ENCODE results near the gene PTGER1. TPM values are rescaled to one million over a fixed set of nuclear protein-coding genes. Genes with fewer than 3 reads are reported as not detected.
"Not testable (repeated sequence)": the region's sequence is repeated elsewhere in the genome, so short reads cannot be mapped to it uniquely, and the experiment has no call there.

PTGER1 gene
- total and polyA plus RNA-seq, 2 experiments from 2014 or later, result 0.57 TPM; not detected in 1

DNA sequence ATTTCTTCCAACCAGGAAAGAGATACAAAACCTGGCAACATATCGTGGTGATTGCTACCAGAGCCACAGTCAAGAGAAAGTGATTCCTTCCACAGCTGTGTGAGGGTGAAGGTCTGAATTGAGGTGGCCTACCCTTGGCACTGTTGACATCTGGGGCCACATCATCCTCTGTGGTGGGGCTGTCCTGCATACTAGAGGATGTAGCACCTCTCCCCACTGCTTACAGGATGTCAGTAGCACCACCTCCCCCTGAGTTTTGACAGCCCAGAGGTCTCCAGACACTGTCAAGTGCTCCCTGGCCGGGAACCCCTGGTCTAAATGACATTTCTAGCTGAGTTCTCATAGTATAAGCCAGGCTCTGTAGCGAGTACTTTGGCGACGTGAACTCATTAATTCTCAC is 15.5 kb downstream of the PTGER1 start:
- peaks cover 3% of the 10 kb centered on the region for H3K27me3 Mint-ChIP-seq (ENCODE audit: insufficient read depth, low read depth, poor library complexity)
- H3K79me2 ChIP-seq (replicated peaks; ENCODE audit: insufficient read depth), result no peaks in the 10 kb centered on the region
- no peaks in the 10 kb centered on the region for H3K4me1 Mint-ChIP-seq
- no peak overlapping the region for H2AFZ ChIP-seq
- H3K9me2 ChIP-seq (ENCODE audit: insufficient read depth), result no peaks in the 10 kb centered on the region
- H3K9me3 Mint-ChIP-seq, result no peaks in the 10 kb centered on the region
- H3K4me2 ChIP-seq, result no peak overlapping the region
- H3K4me1 ChIP-seq (ENCODE audit: insufficient read depth), result no peaks in the 10 kb centered on the region
- peaks cover 30% of the 10 kb centered on the region for H3K36me3 Mint-ChIP-seq (ENCODE audit: low read depth)
- H3K27ac ChIP-seq (ENCODE audit: low read depth), result no peak overlapping the region
- H3K27ac Mint-ChIP-seq, result no peak overlapping the region
- H3F3A ChIP-seq (replicated peaks; ENCODE audit: low read depth), result no peaks in the 10 kb centered on the region
- DNase-seq (ENCODE audit: low spot score) (no peak), ATAC-seq (no peak)
- H3K4me3 ChIP-seq, result no peak overlapping the region
- peaks cover 3% of the 10 kb centered on the region; the same call in 1 of the 2 replicates for H4K20me1 ChIP-seq (replicated peaks; ENCODE audit: insufficient read depth)
- H3K36me3 ChIP-seq (ENCODE audit: insufficient read depth), result peaks cover 6% of the 10 kb centered on the region; the same call in 1 of the 2 replicates
- TF ChIP-seq STAT1 (IDR thresholded peaks at IDR 0.05; ENCODE audit: unreplicated experiment), result no peak
- no peak for TF ChIP-seq EZH2 (IDR thresholded peaks at IDR 0.05; ENCODE audit: low read depth, unreplicated experiment)
- TF ChIP-seq, protein P1, sequence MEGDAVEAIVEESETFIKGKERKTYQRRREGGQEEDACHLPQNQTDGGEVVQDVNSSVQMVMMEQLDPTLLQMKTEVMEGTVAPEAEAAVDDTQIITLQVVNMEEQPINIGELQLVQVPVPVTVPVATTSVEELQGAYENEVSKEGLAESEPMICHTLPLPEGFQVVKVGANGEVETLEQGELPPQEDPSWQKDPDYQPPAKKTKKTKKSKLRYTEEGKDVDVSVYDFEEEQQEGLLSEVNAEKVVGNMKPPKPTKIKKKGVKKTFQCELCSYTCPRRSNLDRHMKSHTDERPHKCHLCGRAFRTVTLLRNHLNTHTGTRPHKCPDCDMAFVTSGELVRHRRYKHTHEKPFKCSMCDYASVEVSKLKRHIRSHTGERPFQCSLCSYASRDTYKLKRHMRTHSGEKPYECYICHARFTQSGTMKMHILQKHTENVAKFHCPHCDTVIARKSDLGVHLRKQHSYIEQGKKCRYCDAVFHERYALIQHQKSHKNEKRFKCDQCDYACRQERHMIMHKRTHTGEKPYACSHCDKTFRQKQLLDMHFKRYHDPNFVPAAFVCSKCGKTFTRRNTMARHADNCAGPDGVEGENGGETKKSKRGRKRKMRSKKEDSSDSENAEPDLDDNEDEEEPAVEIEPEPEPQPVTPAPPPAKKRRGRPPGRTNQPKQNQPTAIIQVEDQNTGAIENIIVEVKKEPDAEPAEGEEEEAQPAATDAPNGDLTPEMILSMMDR (conservative IDR thresholded peaks at IDR 0.05; ENCODE audit: low read depth in 2 of 2), result no peak
- TF ChIP-seq ETS1 (IDR thresholded peaks at IDR 0.05), result no peak
- TF ChIP-seq CREB1 (CRISPR knock-in tag; IDR thresholded peaks at IDR 0.05; ENCODE audit: low read depth), result no peak
- TF ChIP-seq ZNF331 (CRISPR knock-in tag; IDR thresholded peaks at IDR 0.05; ENCODE audit: low read depth), result no peak
- TF ChIP-seq ZNF114 (CRISPR knock-in tag; IDR thresholded peaks at IDR 0.05), result no peak
- TF ChIP-seq NANOG (IDR thresholded peaks at IDR 0.05; ENCODE audit: borderline replicate concordance), result no peak
- TF ChIP-seq JUNB (IDR thresholded peaks at IDR 0.05; ENCODE audit: unreplicated experiment), result no peak
- TF ChIP-seq POLR2AphosphoS5 (IDR thresholded peaks at IDR 0.05; ENCODE audit: low read depth), result no peak
- H3K4me3 Mint-ChIP-seq, result no peak overlapping the region
- no peaks in the 10 kb centered on the region for H3K27me3 ChIP-seq (ENCODE audit: insufficient read depth)

GRCh38 chr19:14452303-14452702 is 22.9 kb downstream of the PTGER1 start:
- H3K4me3 ChIP-seq; H3K4me2 ChIP-seq; H3K4me1 Mint-ChIP-seq; H3K27ac ChIP-seq (ENCODE audit: low read depth); H3K4me1 ChIP-seq (ENCODE audit: insufficient read depth); H2AFZ ChIP-seq; H3K79me2 ChIP-seq (replicated peaks; ENCODE audit: insufficient read depth); H3K27ac Mint-ChIP-seq; H3K36me3 ChIP-seq (ENCODE audit: insufficient read depth); ATAC-seq; H3K4me3 Mint-ChIP-seq; H3K27me3 ChIP-seq (ENCODE audit: insufficient read depth); H3K9me2 ChIP-seq (ENCODE audit: insufficient read depth); DNase-seq (ENCODE audit: low spot score); H4K20me1 ChIP-seq (replicated peaks; ENCODE audit: insufficient read depth); H3K9me3 Mint-ChIP-seq: not testable (repeated sequence)
- peaks cover 14% of the 10 kb centered on the region for H3F3A ChIP-seq (replicated peaks; ENCODE audit: low read depth)
- H3K27me3 Mint-ChIP-seq (ENCODE audit: insufficient read depth, low read depth, poor library complexity), result peaks cover 12% of the 10 kb centered on the region
- H3K36me3 Mint-ChIP-seq (ENCODE audit: low read depth), result peaks cover 46% of the 10 kb centered on the region

All from GM23338 (cell line).